Choroid plexus epithelial cell (primary cell): ENCODE measurements around the gene DPP8.

Source experiments
- DNase-seq: peaks from one replicate; pipeline ENCODE4 v3.0.0-alpha.2; 2010; ENCODE audit warnings: low read depth
- H3K4me3 ChIP-seq: 2 replicates; pipeline ENCODE4 v1.5.1; 2011; ENCODE audit warnings: low read depth, mild to moderate bottlenecking, control low read depth, low read length, moderate library complexity
- CTCF ChIP-seq: conservative IDR thresholded peaks from 2 replicates; pipeline ENCODE4 v1.5.1; 2011; ENCODE audit warnings: low read depth, mild to moderate bottlenecking, control low read depth, inconsistent platforms, low read length, moderate library complexity

DPP8 gene

GRCh38 chr15:65418596-65418995, 98.9 kb downstream of the DPP8 start:
- H3K4me3 ChIP-seq, result no peak overlapping the region
- DNase-seq, result no peak
- no peak for TF ChIP-seq CTCF

GRCh38 chr15:65416845-65417416, 100.6 kb downstream of the DPP8 start:
- DNase-seq, result peak; percentile 27
- no peak for TF ChIP-seq CTCF
- H3K4me3 ChIP-seq, result no peak overlapping the region

- DNase-seq, result peak; percentile 84
- peak overlapping the region; percentile 12 for H3K4me3 ChIP-seq
- TF ChIP-seq CTCF, result peak; percentile 46
Measured at GRCh38 chr15:65414841-65415621, 102.5 kb downstream of the DPP8 start.

- no peak for DNase-seq
- no peak for TF ChIP-seq CTCF
- H3K4me3 ChIP-seq, result no peak overlapping the region
Measured at GRCh38 chr15:65413760-65414144, 103.7 kb downstream of the DPP8 start.

GRCh38 chr15:65413051-65413759, 104.3 kb downstream of the DPP8 start:
- no peak for TF ChIP-seq CTCF
- no peak overlapping the region for H3K4me3 ChIP-seq
- no peak for DNase-seq

- no peak for DNase-seq
Measured at GRCh38 chr15:65412556-65412955, 104.9 kb downstream of the DPP8 start.

More at GRCh38 chr15:65412556-65412955, 104.9 kb downstream of the DPP8 start:
- TF ChIP-seq CTCF, result no peak
- no peak overlapping the region for H3K4me3 ChIP-seq
